ENCODE results near the gene ZNF324B. TPM values are rescaled to one million over a fixed set of nuclear protein-coding genes. Genes with fewer than 3 reads are reported as not detected.
A peak's percentile ranks its signal among the peaks of the same experiment; 100 is the strongest.
"Not testable (repeated sequence)": the region's sequence is repeated elsewhere in the genome, so short reads cannot be mapped to it uniquely, and the experiment has no call there.

ZNF324B gene
- polyA plus RNA-seq, 1 donor, result 5.2 TPM

GRCh38 chr19:58479736-58480480, 28.5 kb downstream of the ZNF324B start:
- Histone ChIP-seq H3K27me3 (ENCODE audit: control insufficient read depth, insufficient read depth, low read length) (no peaks in the 10 kb centered on the region), H3K36me3 (ENCODE audit: control insufficient read depth, insufficient read depth, low read length) (peaks cover 28% of the 10 kb centered on the region), H3K27ac (ENCODE audit: low read length) (no peak overlapping the region), H3K4me3 (ENCODE audit: low read length) (no peak overlapping the region), H3K9me3 (ENCODE audit: control insufficient read depth, low read depth, low read length) (no peaks in the 10 kb centered on the region), H3K4me1 (ENCODE audit: control insufficient read depth, insufficient read depth, low read length) (peaks cover 12% of the 10 kb centered on the region)
- no peak for DNase-seq
- WGBS (ENCODE audit: insufficient coverage, low lambda C conversion rate), result no CpG with 5 or more reads among the region's 28 CpGs

GRCh38 chr19:58480481-58480830, 29.0 kb downstream of the ZNF324B start:
- WGBS (ENCODE audit: insufficient coverage, low lambda C conversion rate), result no CpG with 5 or more reads among the region's 20 CpGs

GRCh38 chr19:58480831-58481230, 29.4 kb downstream of the ZNF324B start:
- DNase-seq, result no peak
- H3K4me1 ChIP-seq (ENCODE audit: control insufficient read depth, insufficient read depth, low read length), result peaks cover 7% of the 10 kb centered on the region
- H3K4me3 ChIP-seq (ENCODE audit: low read length), result no peak overlapping the region
- H3K27ac ChIP-seq (ENCODE audit: low read length), result no peak overlapping the region
- H3K27me3 ChIP-seq (ENCODE audit: control insufficient read depth, insufficient read depth, low read length), result no peaks in the 10 kb centered on the region
- H3K9me3 ChIP-seq (ENCODE audit: control insufficient read depth, low read depth, low read length), result no peaks in the 10 kb centered on the region
- H3K36me3 ChIP-seq (ENCODE audit: control insufficient read depth, insufficient read depth, low read length), result peaks cover 28% of the 10 kb centered on the region
- no CpG with 5 or more reads among the region's 2 CpGs for WGBS (ENCODE audit: insufficient coverage, low lambda C conversion rate)

More at GRCh38 chr19:58480481-58480830, 29.0 kb downstream of the ZNF324B start:
- Histone ChIP-seq H3K4me1 (ENCODE audit: control insufficient read depth, insufficient read depth, low read length) (peaks cover 7% of the 10 kb centered on the region), H3K36me3 (ENCODE audit: control insufficient read depth, insufficient read depth, low read length) (peaks cover 28% of the 10 kb centered on the region), H3K27me3 (ENCODE audit: control insufficient read depth, insufficient read depth, low read length) (no peaks in the 10 kb centered on the region), H3K9me3 (ENCODE audit: control insufficient read depth, low read depth, low read length) (no peaks in the 10 kb centered on the region), H3K27ac (ENCODE audit: low read length) (no peak overlapping the region), H3K4me3 (ENCODE audit: low read length) (no peak overlapping the region)
- no peak for DNase-seq

- Histone ChIP-seq H3K4me1 (ENCODE audit: control insufficient read depth, insufficient read depth, low read length) (no peaks in the 10 kb centered on the region), H3K27ac (ENCODE audit: low read length) (no peak overlapping the region), H3K36me3 (ENCODE audit: control insufficient read depth, insufficient read depth, low read length) (peaks cover 28% of the 10 kb centered on the region), H3K9me3 (ENCODE audit: control insufficient read depth, low read depth, low read length) (no peaks in the 10 kb centered on the region), H3K27me3 (ENCODE audit: control insufficient read depth, insufficient read depth, low read length) (no peaks in the 10 kb centered on the region), H3K4me3 (ENCODE audit: low read length) (no peak overlapping the region)
- no peak for DNase-seq
- no CpG with 5 or more reads among the region's 7 CpGs for WGBS (ENCODE audit: insufficient coverage, low lambda C conversion rate)
Observed at GRCh38 chr19:58482372-58482771, 30.9 kb downstream of the ZNF324B start.

- DNase-seq, result no peak
- no peak overlapping the region for H3K4me3 ChIP-seq (ENCODE audit: low read length)
- H3K4me1 ChIP-seq (ENCODE audit: control insufficient read depth, insufficient read depth, low read length), result no peaks in the 10 kb centered on the region
- peaks cover 21% of the 10 kb centered on the region for H3K36me3 ChIP-seq (ENCODE audit: control insufficient read depth, insufficient read depth, low read length)
- H3K9me3 ChIP-seq (ENCODE audit: control insufficient read depth, low read depth, low read length), result no peaks in the 10 kb centered on the region
- no peaks in the 10 kb centered on the region for H3K27me3 ChIP-seq (ENCODE audit: control insufficient read depth, insufficient read depth, low read length)
- H3K27ac ChIP-seq (ENCODE audit: low read length), result no peak overlapping the region
- 63% methylated on average over 1 of the region's 2 CpGs for WGBS (ENCODE audit: insufficient coverage, low lambda C conversion rate)
Observed at GRCh38 chr19:58483776-58484175, 32.4 kb downstream of the ZNF324B start.

- H3K9me3 ChIP-seq (ENCODE audit: control insufficient read depth, low read depth, low read length); H3K27me3 ChIP-seq (ENCODE audit: control insufficient read depth, insufficient read depth, low read length): not testable (repeated sequence)
- 100% methylated on average over 1 of the region's 5 CpGs for WGBS (ENCODE audit: insufficient coverage, low lambda C conversion rate)
Observed at GRCh38 chr19:58484349-58484748, 32.9 kb downstream of the ZNF324B start.

GRCh38 chr19:58491393-58491792, 40.0 kb downstream of the ZNF324B start:
- WGBS (ENCODE audit: insufficient coverage, low lambda C conversion rate), result no CpG with 5 or more reads among the region's 5 CpGs
- Histone ChIP-seq H3K27ac (ENCODE audit: low read length) (no peak overlapping the region), H3K36me3 (ENCODE audit: control insufficient read depth, insufficient read depth, low read length) (no peaks in the 10 kb centered on the region), H3K4me1 (ENCODE audit: control insufficient read depth, insufficient read depth, low read length) (no peaks in the 10 kb centered on the region), H3K27me3 (ENCODE audit: control insufficient read depth, insufficient read depth, low read length) (no peaks in the 10 kb centered on the region), H3K4me3 (ENCODE audit: low read length) (no peak overlapping the region), H3K9me3 (ENCODE audit: control insufficient read depth, low read depth, low read length) (no peaks in the 10 kb centered on the region)
- DNase-seq, result no peak

More at GRCh38 chr19:58484349-58484748, 32.9 kb downstream of the ZNF324B start:
- not testable (repeated sequence) for DNase-seq; H3K4me1 ChIP-seq (ENCODE audit: control insufficient read depth, insufficient read depth, low read length); H3K4me3 ChIP-seq (ENCODE audit: low read length); H3K27ac ChIP-seq (ENCODE audit: low read length)
- H3K36me3 ChIP-seq (ENCODE audit: control insufficient read depth, insufficient read depth, low read length), result peaks cover 21% of the 10 kb centered on the region

- Histone ChIP-seq H3K36me3 (ENCODE audit: control insufficient read depth, insufficient read depth, low read length) (no peaks in the 10 kb centered on the region), H3K4me1 (ENCODE audit: control insufficient read depth, insufficient read depth, low read length) (no peaks in the 10 kb centered on the region), H3K9me3 (ENCODE audit: control insufficient read depth, low read depth, low read length) (no peaks in the 10 kb centered on the region), H3K4me3 (ENCODE audit: low read length) (no peak overlapping the region), H3K27me3 (ENCODE audit: control insufficient read depth, insufficient read depth, low read length) (no peaks in the 10 kb centered on the region), H3K27ac (ENCODE audit: low read length) (no peak overlapping the region)
- DNase-seq, result no peak
- no CpG with 5 or more reads among the region's 14 CpGs for WGBS (ENCODE audit: insufficient coverage, low lambda C conversion rate)
Observed at GRCh38 chr19:58492265-58492664, 40.8 kb downstream of the ZNF324B start.

GRCh38 chr19:58497634-58498170, 46.3 kb downstream of the ZNF324B start:
- no peaks in the 10 kb centered on the region for H3K36me3 ChIP-seq (ENCODE audit: control insufficient read depth, insufficient read depth, low read length)
- H3K27me3 ChIP-seq (ENCODE audit: control insufficient read depth, insufficient read depth, low read length), result no peaks in the 10 kb centered on the region
- peaks cover 11% of the 10 kb centered on the region for H3K9me3 ChIP-seq (ENCODE audit: control insufficient read depth, low read depth, low read length)
- WGBS (ENCODE audit: insufficient coverage, low lambda C conversion rate), result no CpG with 5 or more reads among the region's 8 CpGs
- H3K27ac ChIP-seq (ENCODE audit: low read length), result no peak overlapping the region
- peaks cover 5% of the 10 kb centered on the region for H3K4me1 ChIP-seq (ENCODE audit: control insufficient read depth, insufficient read depth, low read length)
- no peak overlapping the region for H3K4me3 ChIP-seq (ENCODE audit: low read length)
- no peak for DNase-seq

- no peak overlapping the region for H3K27ac ChIP-seq (ENCODE audit: low read length)
- H3K36me3 ChIP-seq (ENCODE audit: control insufficient read depth, insufficient read depth, low read length), result no peaks in the 10 kb centered on the region
- WGBS (ENCODE audit: insufficient coverage, low lambda C conversion rate), result no CpG with 5 or more reads among the region's 22 CpGs
- peaks cover 11% of the 10 kb centered on the region for H3K9me3 ChIP-seq (ENCODE audit: control insufficient read depth, low read depth, low read length)
- H3K27me3 ChIP-seq (ENCODE audit: control insufficient read depth, insufficient read depth, low read length), result no peaks in the 10 kb centered on the region
- peak overlapping the region; percentile 45 for H3K4me3 ChIP-seq (ENCODE audit: low read length)
- H3K4me1 ChIP-seq (ENCODE audit: control insufficient read depth, insufficient read depth, low read length), result peaks cover 5% of the 10 kb centered on the region
- DNase-seq, result no peak
Observed at GRCh38 chr19:58498316-58499020, 47.0 kb downstream of the ZNF324B start.

Measured in large intestine (tissue), 3 donors.